ENCODE results near the gene GRID2. TPM values are rescaled to one million over a fixed set of nuclear protein-coding genes. Genes with fewer than 3 reads are reported as not detected.

GRID2 gene
- total RNA-seq, 2 experiments from 2014 or later: not detected

DNA sequence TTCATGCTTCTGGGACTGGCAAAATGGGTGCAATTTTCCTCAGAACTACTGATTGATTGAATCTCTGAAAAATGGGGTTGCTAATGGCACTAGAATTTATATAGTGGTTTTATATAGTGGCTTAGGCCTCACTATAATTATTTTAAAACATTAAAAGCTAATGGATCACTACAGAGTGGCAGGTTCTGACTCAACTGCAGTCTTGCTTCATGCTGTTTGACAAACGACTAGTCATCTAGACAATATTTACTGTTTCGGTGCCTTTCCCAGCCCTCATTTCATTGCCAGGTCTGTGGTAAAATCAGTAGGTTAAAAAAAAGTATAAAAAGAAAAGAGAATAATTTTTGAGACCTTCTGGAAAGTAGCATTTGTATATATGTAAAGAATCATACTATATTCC is 1172.0 kb downstream of the GRID2 start:
- Mint-ChIP-seq H3K27me3 (no peaks in the 10 kb centered on the region), H3K4me3 (no peak overlapping the region), H3K27ac (no peak overlapping the region), H3K36me3 (ENCODE audit: low read depth) (no peaks in the 10 kb centered on the region), H3K4me1 (no peaks in the 10 kb centered on the region), H3K9me3 (ENCODE audit: low read depth) (no peaks in the 10 kb centered on the region)
- ChIA-PET CTCF (no interaction called here), POLR2A (no interaction called here)
- no peak for DNase-seq
- no peak for ATAC-seq
- intact Hi-C loops (cut with DNase I, micrococcal nuclease): no loop called here

DNA sequence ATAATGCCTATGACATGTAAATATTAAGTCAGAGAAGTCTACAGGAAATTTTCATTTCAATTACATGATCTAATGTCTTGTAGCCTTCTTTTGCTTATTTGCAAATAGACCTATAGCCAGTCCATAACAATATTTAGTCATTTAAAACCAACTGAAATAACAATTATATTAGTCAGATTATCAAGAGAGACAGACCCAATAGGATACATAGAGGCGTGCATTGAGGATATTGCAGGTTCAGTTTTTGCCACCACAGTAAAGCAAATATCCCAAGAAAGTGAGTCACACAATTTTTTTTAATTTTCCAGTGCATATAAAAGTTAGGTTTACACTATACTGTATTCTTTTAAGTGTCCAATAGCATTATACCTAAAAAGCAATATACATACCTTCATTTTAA is 1175.0 kb downstream of the GRID2 start:
- ATAC-seq: no peak
- Mint-ChIP-seq H3K36me3 (ENCODE audit: low read depth) (no peaks in the 10 kb centered on the region), H3K27me3 (no peaks in the 10 kb centered on the region), H3K4me1 (no peaks in the 10 kb centered on the region), H3K27ac (no peak overlapping the region), H3K4me3 (no peak overlapping the region), H3K9me3 (ENCODE audit: low read depth) (no peaks in the 10 kb centered on the region)
- intact Hi-C loops (cut with DNase I, micrococcal nuclease): no loop called here
- POLR2A ChIA-PET: no interaction called here
- DNase-seq: no peak
- CTCF ChIA-PET: no interaction called here

- Mint-ChIP-seq H3K4me3 (no peak overlapping the region), H3K4me1 (no peaks in the 10 kb centered on the region), H3K27me3 (no peaks in the 10 kb centered on the region), H3K9me3 (ENCODE audit: low read depth) (no peaks in the 10 kb centered on the region), H3K27ac (no peak overlapping the region), H3K36me3 (ENCODE audit: low read depth) (no peaks in the 10 kb centered on the region)
- no peak for ATAC-seq
- ChIA-PET CTCF (no interaction called here), POLR2A (no interaction called here)
- intact Hi-C loops (cut with DNase I, micrococcal nuclease): no loop called here
- no peak for DNase-seq
These were observed 1176.7 kb downstream of the GRID2 start for GRCh38 chr4:93480452-93480851.

DNA sequence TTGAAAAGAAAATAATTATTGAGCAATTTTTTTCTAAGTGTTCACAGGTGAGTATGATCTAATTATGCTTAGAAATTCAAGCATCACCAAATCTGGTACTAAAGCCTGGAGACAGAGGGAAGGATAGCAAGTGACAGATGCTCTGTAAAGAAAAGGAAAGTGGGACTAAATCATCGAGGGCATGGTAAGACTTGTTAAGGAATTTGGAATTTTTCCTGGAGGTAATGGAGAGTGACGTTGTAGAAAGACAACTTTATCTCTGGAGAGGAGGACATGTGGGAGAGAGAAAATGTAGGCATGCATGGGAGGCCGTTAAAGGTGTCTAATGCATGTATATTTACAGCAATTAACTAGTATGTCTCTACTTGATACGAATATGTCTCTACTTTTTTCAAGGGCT is 1191.6 kb downstream of the GRID2 start:
- no peaks in the 10 kb centered on the region for H3K27me3 Mint-ChIP-seq
- ChIA-PET POLR2A (no interaction called here), CTCF (no interaction called here)
- intact Hi-C loops (cut with DNase I, micrococcal nuclease): no loop called here
- H3K4me1 Mint-ChIP-seq: no peaks in the 10 kb centered on the region
- no peaks in the 10 kb centered on the region for H3K36me3 Mint-ChIP-seq (ENCODE audit: low read depth)
- DNase-seq: no peak
- ATAC-seq: no peak
- no peak overlapping the region for H3K27ac Mint-ChIP-seq
- H3K4me3 Mint-ChIP-seq: no peak overlapping the region
- H3K9me3 Mint-ChIP-seq (ENCODE audit: low read depth): no peaks in the 10 kb centered on the region

DNA sequence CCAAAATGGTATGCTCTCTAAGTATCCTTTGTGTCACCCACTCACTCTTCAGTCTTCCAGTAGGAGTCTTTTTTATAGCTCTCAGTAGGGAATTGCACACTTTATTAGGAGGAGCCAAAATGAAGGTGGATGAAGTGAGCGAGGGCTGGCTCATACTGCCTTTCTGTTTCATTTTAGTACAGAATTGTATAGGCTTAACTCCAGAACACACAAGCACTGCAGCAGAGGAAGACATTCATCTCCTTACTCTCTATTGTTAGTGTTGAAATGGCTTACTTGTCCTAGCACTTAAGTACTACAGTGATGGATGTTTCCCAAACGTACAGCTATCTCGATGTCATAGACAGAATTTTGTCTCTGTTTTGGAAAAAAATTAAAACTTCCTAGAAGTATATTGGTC is 1197.5 kb downstream of the GRID2 start:
- no peaks in the 10 kb centered on the region for H3K4me1 Mint-ChIP-seq

DNA sequence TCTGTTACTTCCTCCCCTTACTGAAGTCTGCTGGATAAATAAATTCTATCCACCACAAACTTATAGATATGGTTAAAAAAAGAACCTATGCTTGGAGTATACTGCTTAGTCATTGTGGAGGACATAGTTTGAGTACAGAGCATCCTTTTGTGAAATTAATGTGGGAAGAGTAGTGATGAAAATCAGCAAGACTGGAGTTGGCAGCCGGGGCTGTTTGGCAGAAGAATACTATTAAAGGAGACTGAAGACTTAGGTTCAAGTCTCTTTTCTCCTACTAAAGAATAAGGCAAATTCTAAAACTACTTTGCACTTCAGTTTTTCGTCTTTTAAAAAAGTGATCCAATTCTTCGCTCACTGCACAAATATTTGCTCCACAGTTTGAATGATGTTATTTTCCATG is 1198.2 kb downstream of the GRID2 start:
- ChIA-PET CTCF (no interaction called here), POLR2A (no interaction called here)
- ATAC-seq (no peak), DNase-seq (no peak)
- no peak overlapping the region for H3K27ac Mint-ChIP-seq
- intact Hi-C loops (cut with DNase I, micrococcal nuclease): no loop called here
- no peaks in the 10 kb centered on the region for H3K9me3 Mint-ChIP-seq (ENCODE audit: low read depth)
- no peak overlapping the region for H3K4me3 Mint-ChIP-seq
- no peaks in the 10 kb centered on the region for H3K27me3 Mint-ChIP-seq
- no peaks in the 10 kb centered on the region for H3K36me3 Mint-ChIP-seq (ENCODE audit: low read depth)
- H3K4me1 Mint-ChIP-seq: no peaks in the 10 kb centered on the region

More for the DNA sequence above, 1197.5 kb downstream of the GRID2 start:
- no peaks in the 10 kb centered on the region for H3K36me3 Mint-ChIP-seq (ENCODE audit: low read depth)
- intact Hi-C loops (cut with DNase I, micrococcal nuclease): no loop called here
- ATAC-seq: no peak
- H3K27me3 Mint-ChIP-seq: no peaks in the 10 kb centered on the region
- no peak for DNase-seq
- no peaks in the 10 kb centered on the region for H3K9me3 Mint-ChIP-seq (ENCODE audit: low read depth)
- POLR2A ChIA-PET: no interaction called here
- H3K27ac Mint-ChIP-seq: no peak overlapping the region
- CTCF ChIA-PET: no interaction called here
- H3K4me3 Mint-ChIP-seq: no peak overlapping the region

- POLR2A ChIA-PET: no interaction called here
- intact Hi-C loops (cut with DNase I, micrococcal nuclease): no loop called here
- H3K36me3 Mint-ChIP-seq (ENCODE audit: low read depth): no peaks in the 10 kb centered on the region
- CTCF ChIA-PET: no interaction called here
- DNase-seq: no peak
- no peaks in the 10 kb centered on the region for H3K4me1 Mint-ChIP-seq
- H3K4me3 Mint-ChIP-seq: no peak overlapping the region
- no peaks in the 10 kb centered on the region for H3K27me3 Mint-ChIP-seq
- ATAC-seq: no peak
- H3K9me3 Mint-ChIP-seq (ENCODE audit: low read depth): no peaks in the 10 kb centered on the region
- no peak overlapping the region for H3K27ac Mint-ChIP-seq
These were observed 1199.2 kb downstream of the GRID2 start for GRCh38 chr4:93502991-93503390.

DNA sequence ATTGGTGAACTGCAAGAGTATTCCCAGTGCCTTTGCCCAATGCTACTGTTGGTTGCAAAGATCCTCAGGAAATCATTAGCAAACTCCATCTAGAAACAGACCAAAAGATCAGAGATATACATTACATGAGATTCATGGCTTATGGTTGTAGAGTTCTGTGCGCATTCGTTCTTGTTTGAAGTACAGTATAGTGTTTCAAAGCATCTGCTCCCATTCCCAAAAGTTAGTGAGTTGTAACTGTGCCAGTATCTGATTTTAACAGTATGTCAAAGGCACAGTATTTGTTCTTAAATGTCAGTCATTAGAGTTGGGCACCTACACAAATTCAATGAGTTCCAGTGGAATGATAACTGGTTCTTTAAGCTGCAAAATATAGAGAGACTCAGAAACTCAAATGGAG is 1210.1 kb downstream of the GRID2 start:
- no peak for DNase-seq
- no peaks in the 10 kb centered on the region for H3K27me3 Mint-ChIP-seq

DNA sequence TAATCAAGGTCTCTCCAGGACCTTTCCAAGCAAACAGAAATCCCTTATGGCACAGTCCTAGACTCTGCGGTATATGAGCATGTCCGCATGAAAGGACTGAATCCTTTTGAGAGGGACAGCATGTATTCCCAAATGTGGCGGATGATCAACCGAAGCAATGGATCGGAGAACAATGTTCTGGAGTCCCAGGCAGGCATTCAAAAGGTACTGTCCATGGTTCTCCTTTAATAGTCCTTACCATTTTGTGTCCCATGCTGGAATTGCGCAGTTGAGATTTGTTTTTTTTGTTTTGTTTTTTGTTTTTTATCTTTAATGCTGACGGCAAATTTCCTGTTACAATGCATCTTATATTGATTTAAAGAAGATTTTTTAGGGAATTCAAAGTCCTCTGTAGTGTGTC is 1211.4 kb downstream of the GRID2 start:
- ATAC-seq: no peak
- intact Hi-C loops (cut with DNase I, micrococcal nuclease): no loop called here
- no peaks in the 10 kb centered on the region for H3K4me1 Mint-ChIP-seq

More for the DNA sequence above, 1210.1 kb downstream of the GRID2 start:
- Mint-ChIP-seq H3K27ac (no peak overlapping the region), H3K36me3 (ENCODE audit: low read depth) (no peaks in the 10 kb centered on the region), H3K9me3 (ENCODE audit: low read depth) (peaks cover 2% of the 10 kb centered on the region), H3K4me1 (no peaks in the 10 kb centered on the region), H3K4me3 (no peak overlapping the region)
- intact Hi-C loops (cut with DNase I, micrococcal nuclease): no loop called here
- ChIA-PET CTCF (no interaction called here), POLR2A (no interaction called here)
- ATAC-seq: no peak

DNA sequence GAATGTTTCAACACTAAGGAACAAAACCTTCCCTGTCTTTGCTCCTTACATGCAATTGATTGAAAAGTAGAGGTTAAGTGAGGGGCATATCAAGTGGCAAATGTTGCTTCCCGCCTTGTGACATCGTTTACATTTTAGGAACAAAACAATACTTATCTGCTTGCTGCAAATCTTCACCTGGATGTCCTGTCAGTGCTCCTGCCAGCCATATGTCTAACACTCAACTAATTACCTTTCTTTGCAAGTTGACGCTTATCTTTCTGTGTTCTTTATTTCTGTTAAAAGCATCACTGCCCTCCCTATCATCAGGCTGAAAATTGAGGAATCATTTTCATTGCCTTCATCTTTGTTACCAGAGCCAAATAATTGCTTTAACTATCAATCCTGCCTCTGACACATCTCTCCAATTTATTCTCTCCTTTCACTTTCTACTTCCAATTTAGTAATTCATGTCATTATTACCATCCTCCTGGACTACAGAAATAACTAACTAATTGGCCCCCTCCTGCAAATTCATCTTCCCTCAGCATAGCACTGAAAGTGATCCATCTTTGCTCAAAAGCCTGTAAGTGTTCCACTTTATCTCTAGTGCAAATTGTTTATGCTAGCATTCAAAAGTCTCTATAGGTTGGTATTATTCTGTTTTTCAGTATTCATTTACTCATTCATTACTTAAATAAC is 1226.1 kb downstream of the GRID2 start:
- Mint-ChIP-seq H3K4me3 (no peak overlapping the region), H3K4me1 (no peaks in the 10 kb centered on the region), H3K36me3 (ENCODE audit: low read depth) (no peaks in the 10 kb centered on the region), H3K27ac (no peak overlapping the region), H3K27me3 (no peaks in the 10 kb centered on the region), H3K9me3 (ENCODE audit: low read depth) (no peaks in the 10 kb centered on the region)
- intact Hi-C loops (cut with DNase I, micrococcal nuclease): no loop called here
- ATAC-seq (no peak), DNase-seq (no peak)
- ChIA-PET POLR2A (no interaction called here), CTCF (no interaction called here)

More for the DNA sequence above, 1211.4 kb downstream of the GRID2 start:
- H3K9me3 Mint-ChIP-seq (ENCODE audit: low read depth): peaks cover 2% of the 10 kb centered on the region
- H3K27ac Mint-ChIP-seq: no peak overlapping the region
- H3K36me3 Mint-ChIP-seq (ENCODE audit: low read depth): no peaks in the 10 kb centered on the region
- no peak overlapping the region for H3K4me3 Mint-ChIP-seq
- ChIA-PET POLR2A (no interaction called here), CTCF (no interaction called here)
- no peak for DNase-seq
- H3K27me3 Mint-ChIP-seq: no peaks in the 10 kb centered on the region

DNA sequence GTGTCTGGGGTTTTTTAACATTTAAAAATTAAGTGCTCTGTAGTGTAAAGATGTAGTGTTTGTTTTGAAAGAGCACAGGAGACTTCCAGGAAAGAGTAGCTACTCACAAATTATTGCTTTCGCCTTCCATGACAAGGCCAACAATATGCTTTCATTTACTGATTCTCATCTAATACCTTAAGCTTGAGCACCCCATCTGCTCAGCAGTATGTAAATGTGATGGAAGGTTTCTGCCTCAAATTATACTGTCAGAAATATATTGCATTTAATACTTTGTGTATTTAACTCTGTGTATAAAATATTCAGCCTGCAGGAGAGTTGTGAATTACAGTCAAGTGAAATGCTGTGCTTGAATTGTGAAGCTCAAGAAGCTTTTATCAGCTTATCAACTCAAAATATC is 1228.5 kb downstream of the GRID2 start:
- intact Hi-C loops (cut with DNase I, micrococcal nuclease): no loop called here
- H3K9me3 Mint-ChIP-seq (ENCODE audit: low read depth): no peaks in the 10 kb centered on the region
- CTCF ChIA-PET: interaction anchor here (0.7 kb wide), 1 partner anchor 10 kb away, joined by 3 read pairs; no protein-coding TSS in a partner anchor
- POLR2A ChIA-PET: no interaction called here
- DNase-seq: no peak
- H3K27ac Mint-ChIP-seq: no peak overlapping the region
- no peaks in the 10 kb centered on the region for H3K36me3 Mint-ChIP-seq (ENCODE audit: low read depth)
- ATAC-seq: no peak
- H3K4me1 Mint-ChIP-seq: no peaks in the 10 kb centered on the region
- H3K4me3 Mint-ChIP-seq: no peak overlapping the region
- no peaks in the 10 kb centered on the region for H3K27me3 Mint-ChIP-seq

DNA sequence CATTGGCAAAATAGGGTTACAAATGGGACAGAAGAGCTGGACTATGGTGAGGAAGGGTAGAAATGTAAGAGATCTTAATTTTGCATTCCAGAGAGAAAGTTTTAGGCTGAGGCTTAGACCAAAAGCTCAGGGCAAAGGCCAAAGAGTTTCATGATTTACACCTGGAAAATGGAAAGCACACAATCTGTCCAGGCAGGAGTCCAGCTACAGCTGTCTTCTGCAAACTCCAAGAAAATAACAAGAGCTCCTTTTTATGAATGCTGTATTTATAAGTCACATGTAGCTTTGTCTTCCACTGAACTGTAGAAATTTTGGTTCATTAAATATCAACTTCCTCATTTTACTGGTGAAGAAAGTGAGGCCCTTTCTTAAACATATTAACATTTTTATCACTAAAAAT is 1236.8 kb downstream of the GRID2 start:
- no peak overlapping the region for H3K27ac Mint-ChIP-seq
- POLR2A ChIA-PET: no interaction called here
- intact Hi-C loops (cut with DNase I, micrococcal nuclease): no loop called here
- DNase-seq: no peak
- no peaks in the 10 kb centered on the region for H3K4me1 Mint-ChIP-seq
- no peaks in the 10 kb centered on the region for H3K27me3 Mint-ChIP-seq
- CTCF ChIA-PET: no interaction called here
- no peak for ATAC-seq
- H3K36me3 Mint-ChIP-seq (ENCODE audit: low read depth): no peaks in the 10 kb centered on the region
- H3K9me3 Mint-ChIP-seq (ENCODE audit: low read depth): peaks cover 4% of the 10 kb centered on the region
- H3K4me3 Mint-ChIP-seq: no peak overlapping the region

GRCh38 chr4:93561842-93562241 is 1258.1 kb downstream of the GRID2 start:
- intact Hi-C loops (cut with DNase I, micrococcal nuclease): no loop called here
- ChIA-PET POLR2A (no interaction called here), CTCF (no interaction called here)
- DNase-seq (no peak), ATAC-seq (no peak)
- Mint-ChIP-seq H3K36me3 (ENCODE audit: low read depth) (no peaks in the 10 kb centered on the region), H3K27ac (no peak overlapping the region), H3K9me3 (ENCODE audit: low read depth) (peaks cover 21% of the 10 kb centered on the region), H3K4me3 (no peak overlapping the region), H3K27me3 (no peaks in the 10 kb centered on the region), H3K4me1 (no peaks in the 10 kb centered on the region)

Data from activated CD4-positive, alpha-beta T cell treated with anti-CD3 and anti-CD28 coated beads for 36 hours (primary cell).